GM21390 (cell line): ENCODE results near the gene KNDC1.

Source experiments
- ATAC-seq: cut with Tn5 transposase; IDR thresholded peaks from one replicate; pipeline ENCODE4 v1.9.1; 2021; ENCODE audit not compliant: unreplicated experiment

KNDC1 gene

GRCh38 chr10:133189726-133190125, 29.7 kb downstream of the KNDC1 start:
- ATAC-seq: no peak

DNA sequence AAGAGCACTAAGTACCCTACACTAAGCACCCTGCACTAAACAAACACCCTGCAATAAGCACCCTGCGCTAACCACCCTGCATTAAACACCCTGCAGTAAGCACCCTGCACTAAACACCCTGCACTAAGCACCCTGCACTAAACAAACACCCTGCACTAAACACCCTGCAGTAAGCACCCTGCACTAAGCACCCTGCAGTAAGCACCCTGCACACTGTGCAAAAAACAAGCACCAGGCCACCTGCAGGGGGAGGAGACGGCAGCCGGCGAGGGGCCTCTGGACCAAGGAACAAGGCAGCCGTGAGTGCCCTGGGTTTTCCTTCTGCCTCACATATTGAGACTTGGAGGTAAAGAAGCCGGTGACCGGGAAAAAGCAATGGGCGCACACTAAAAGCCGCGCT, 30.2 kb downstream of the KNDC1 start:
- no peak for ATAC-seq

DNA sequence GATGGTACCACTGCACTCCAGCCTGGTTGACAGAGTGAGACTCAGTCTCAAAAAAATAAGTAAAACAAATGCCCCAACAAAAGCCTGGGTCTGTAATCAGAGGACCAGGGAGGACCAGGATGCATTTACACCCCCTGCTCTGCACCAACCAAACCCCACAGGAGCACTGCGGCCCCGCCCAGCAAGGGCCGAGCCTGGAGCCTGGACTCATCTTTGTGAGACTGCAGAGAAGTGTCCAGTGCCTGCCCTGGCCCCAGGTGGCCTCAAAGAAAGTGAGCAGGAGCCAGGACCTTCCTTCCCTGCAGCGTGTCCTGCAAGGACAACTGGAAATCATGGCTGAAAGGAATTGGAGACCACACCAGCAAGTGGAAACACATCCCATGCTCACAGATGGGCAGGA, 31.6 kb downstream of the KNDC1 start:
- no peak for ATAC-seq

DNA sequence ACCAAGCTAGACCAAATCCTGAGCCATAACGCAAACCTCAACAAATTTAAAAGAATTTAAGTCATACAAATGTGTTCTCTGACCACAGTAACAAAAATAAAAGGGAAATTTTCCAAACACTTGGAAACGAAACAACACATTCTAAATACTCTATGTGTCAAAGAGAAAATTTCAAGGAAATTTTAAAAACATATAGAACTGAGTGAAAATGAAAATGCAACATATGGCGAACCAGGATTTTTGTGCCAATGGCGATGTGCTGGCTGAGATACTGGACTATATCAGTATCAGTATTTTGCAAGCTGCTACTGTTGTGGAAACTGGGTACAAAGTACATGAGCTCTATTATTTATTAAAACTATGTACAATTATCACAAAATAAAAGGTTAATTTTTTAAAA, 34.1 kb downstream of the KNDC1 start:
- ATAC-seq: no peak

GRCh38 chr10:133195096-133195495, 35.1 kb downstream of the KNDC1 start:
- ATAC-seq: no peak

DNA sequence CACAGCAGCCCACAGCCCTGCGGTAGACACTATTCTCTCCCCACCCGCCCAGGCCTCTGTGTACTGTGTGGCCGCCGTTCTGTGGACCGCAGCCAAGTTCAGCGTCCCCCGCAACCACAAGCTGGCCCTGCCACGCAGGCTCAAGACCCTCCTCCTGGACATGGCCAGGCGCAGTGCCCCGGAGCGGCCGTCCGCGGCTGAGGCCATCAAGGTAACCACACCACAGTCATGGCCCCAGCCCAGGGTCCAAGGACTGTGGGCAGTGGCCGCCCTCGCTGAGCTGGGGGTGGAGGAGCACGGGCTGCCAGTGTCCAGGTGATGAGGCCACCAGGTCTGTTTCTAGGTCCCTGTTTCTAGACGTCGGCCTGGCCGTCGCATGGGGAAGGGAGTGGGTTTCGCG, 35.6 kb downstream of the KNDC1 start:
- no peak for ATAC-seq

DNA sequence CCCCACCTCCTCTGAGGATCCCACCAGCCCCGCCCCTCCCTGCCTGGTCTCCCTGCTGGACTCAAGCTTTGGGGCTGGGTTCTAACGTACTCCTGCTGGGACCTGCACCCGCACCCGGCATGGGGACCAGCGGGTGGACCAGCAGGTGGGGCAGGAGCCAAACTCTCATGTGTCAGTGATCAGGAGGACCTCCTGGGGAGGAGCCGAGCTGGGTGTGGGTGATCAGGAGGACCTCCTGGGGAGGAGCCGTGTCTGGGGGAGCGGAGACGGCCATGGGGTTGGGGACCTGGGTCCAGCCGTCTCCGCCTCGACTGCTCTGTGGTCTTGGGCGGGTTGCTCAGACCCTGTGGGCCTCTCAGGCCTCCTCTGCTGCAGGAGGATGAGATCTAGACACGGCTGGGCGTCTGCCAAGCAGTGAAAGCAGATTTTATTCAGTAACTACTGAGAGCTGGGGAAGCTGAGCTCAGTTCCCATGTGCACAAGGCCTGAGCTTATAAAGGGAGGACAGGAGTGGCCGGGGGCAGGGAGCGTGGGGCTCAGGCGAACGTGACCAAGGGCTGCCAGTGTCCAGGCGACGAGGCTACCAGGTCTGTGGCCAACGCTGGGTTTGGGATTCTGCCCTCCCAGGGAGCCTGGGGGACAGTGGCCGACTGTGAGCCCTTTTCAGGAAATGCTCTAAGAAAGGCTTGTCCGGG, 36.3 kb downstream of the KNDC1 start:
- ATAC-seq: no peak

DNA sequence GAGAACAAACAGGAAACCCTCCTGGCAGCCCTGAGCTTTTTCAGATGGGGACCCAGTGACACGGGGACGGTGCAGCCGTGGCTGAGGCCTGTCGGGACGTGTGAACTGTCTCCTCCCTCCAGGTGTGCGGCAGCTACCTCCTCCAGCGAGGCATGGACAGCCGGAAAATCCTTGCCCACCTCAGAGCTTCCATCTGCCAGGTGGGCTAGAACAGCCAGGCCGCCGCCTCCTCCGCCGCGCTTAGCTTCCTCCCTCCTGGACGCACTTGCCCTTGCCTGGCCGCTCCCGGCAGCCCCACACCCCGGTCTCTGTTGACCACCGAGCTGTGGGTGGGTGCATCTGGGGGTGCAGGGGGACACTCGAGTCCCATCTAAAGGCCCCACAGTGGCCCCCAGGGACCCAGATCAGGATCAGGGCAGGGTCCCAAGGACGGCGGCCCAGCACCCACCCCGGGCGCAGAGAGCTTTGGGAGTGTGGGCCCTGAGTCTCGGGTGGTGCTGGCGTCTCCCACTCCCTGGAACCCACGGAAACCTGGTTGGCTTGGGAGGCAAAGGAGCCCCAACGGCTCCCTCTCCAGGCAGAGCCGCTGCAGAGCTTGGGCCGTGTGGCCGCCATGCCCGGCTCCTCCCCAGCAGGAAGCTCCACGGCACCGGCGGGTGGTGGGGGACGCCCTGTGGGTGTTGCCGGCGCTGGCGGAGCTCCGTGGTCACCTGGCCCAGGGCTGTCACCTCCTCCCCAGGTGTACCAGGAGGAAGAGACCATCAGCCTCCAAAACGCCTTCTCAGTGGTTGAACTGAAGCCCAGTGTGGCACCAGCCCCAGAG, 37.1 kb downstream of the KNDC1 start:
- no peak for ATAC-seq

- no peak for ATAC-seq
Measured at GRCh38 chr10:133197786-133198185, 37.8 kb downstream of the KNDC1 start.

- ATAC-seq: no peak
Measured at GRCh38 chr10:133198206-133198605, 38.2 kb downstream of the KNDC1 start.

- no peak for ATAC-seq
Measured at GRCh38 chr10:133198621-133199487, 38.8 kb downstream of the KNDC1 start.

DNA sequence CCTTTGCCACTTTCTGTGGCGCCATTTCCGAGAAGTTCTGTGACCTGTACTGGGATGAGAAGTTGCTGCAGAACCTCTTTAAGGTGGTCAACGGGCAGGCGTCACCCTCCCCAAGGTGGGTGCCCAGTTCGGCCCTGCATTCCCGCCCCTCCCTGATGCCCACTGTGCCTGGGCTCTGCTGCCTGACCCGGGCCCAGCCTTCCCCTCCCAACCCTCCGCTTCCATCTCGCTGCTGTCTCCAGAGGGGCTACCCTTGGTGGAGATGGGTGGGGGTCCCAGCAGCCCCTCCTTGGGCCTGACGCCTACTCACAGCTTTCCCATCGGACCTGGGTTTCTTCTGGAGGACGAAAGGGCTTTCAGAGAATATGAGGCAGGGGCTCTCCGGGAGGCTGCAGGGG, 39.5 kb downstream of the KNDC1 start:
- ATAC-seq: no peak

- ATAC-seq: no peak
Measured at GRCh38 chr10:133199992-133200611, 40.1 kb downstream of the KNDC1 start.

DNA sequence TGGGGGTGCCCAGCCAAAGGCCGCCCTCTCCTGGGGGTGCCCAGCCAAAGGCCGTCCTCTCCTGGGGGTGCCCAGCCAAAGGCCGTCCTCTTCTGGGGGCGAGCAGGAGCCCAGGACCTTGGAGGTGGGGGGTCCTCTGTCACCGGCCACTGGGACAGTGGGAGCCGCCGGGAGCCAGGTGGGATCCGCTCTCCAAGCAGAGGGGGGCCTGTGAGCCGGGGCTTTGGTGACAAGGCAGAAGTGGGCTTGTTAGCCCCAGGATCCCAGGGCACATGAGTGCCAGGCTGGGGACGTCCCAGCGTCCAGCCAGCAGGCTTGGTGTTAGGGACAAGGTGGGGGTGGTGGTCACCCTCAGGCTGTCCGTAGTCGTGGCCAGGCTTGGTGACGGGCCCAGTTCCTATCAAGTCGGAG, 40.6 kb downstream of the KNDC1 start:
- ATAC-seq: no peak

DNA sequence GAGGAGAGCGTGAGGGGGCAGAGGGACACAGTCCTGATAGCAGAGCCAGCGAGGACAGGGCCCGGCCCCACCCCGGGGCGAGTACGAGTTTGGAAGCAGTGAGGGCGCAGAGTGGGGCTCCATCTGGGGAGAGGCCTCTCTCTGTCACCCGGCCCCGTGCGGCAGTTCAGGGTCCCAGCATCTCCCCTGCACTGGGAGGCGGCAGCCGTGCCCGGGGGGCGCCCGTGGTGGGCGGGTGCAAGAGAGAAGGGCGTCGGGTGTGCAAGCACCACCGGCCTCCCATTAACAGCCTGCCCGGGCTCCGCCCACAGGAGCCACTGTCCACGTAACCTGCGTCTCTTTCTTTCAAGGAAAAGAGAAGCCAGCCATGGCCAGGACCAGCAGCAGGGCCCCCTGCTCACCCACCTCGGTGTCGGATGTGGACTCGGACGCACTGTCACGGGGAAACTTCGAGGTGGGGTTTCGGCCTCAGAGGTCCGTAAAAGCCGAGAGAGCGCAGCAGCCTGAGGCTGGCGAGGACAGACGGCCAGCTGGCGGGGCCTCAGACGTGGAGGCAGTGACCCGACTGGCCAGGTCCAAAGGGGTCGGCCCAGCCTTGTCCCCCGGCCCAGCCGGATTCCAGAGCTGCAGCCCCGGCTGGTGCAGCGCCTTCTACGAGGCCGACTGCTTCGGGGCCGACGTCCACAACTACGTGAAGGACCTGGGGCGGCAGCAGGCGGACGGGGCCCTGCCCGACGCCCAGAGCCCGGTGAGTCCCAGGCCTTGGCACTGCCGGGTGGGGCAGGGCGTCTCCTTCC, 41.3 kb downstream of the KNDC1 start:
- ATAC-seq: no peak

DNA sequence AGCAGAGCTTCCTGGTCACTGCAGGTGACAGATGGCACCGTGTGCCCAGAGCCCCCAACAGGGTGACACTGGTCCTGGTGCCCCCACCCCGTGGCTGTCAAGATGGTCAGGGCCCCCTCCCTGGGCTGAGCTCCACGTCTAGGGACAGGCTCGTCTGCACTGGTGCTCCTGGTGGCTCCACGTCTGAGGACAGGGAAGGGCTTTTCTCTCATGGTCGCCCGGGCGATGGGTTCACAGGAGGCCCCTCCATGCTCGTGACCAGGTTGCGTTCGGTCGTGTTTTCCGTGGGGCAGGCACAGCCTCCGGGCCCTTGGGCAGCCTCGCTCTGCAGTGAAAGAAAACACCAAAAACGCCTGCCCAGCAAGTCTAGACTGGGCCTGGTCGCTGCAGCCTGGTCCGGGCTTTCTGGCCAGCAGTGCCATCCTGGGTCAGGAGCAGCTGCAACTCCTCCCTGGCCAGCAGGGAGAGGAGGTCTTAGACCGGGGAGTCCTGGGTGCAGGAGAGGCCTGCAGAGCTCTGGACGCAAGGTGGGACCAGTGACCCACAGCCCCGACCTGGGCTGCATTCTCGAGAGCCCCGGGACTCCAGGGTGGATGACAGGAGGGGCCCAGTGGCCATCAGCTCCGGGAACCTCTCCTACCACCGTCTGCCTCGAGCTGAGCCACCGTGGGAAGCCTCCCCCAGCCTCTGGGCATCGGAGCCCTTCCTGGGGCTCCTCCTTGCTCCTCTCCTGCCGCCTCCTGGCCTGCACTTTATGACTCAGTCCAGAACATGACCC, 42.1 kb downstream of the KNDC1 start:
- ATAC-seq: no peak

- ATAC-seq: no peak
Measured at GRCh38 chr10:133202778-133203651, 43.0 kb downstream of the KNDC1 start.

GRCh38 chr10:133203652-133204195, 43.7 kb downstream of the KNDC1 start:
- no peak for ATAC-seq
